Stimulated activated CD4-positive, alpha-beta T cell treated with anti-CD3 and anti-CD28 coated beads, Interleukin-2, amount 100 ng/mL, for 48 hours (primary cell): Measurements from ENCODE around the gene CCR7.

Experiments used
- DNase-seq, 2 donors: peaks; one replicate each; pipeline ENCODE4 v3.0.0-alpha.2; 2020

Gene CCR7

GRCh38 chr17:40564883-40565768 lies at the start of gene CCR7:
CCR7 (minus strand) TSS chr17:40565472; CDS start chr17:40565409, 63 bp downstream.
- peak in 1 of 2 donors; percentile 76 for DNase-seq

- DNase-seq: no peak
Observed at GRCh38 chr17:40614431-40615067, 49.3 kb upstream of the CCR7 start.

GRCh38 chr17:40613467-40614154 lies 48.3 kb upstream of the CCR7 start:
- no peak for DNase-seq

GRCh38 chr17:40612599-40613244 lies 47.5 kb upstream of the CCR7 start:
- no peak for DNase-seq

DNA sequence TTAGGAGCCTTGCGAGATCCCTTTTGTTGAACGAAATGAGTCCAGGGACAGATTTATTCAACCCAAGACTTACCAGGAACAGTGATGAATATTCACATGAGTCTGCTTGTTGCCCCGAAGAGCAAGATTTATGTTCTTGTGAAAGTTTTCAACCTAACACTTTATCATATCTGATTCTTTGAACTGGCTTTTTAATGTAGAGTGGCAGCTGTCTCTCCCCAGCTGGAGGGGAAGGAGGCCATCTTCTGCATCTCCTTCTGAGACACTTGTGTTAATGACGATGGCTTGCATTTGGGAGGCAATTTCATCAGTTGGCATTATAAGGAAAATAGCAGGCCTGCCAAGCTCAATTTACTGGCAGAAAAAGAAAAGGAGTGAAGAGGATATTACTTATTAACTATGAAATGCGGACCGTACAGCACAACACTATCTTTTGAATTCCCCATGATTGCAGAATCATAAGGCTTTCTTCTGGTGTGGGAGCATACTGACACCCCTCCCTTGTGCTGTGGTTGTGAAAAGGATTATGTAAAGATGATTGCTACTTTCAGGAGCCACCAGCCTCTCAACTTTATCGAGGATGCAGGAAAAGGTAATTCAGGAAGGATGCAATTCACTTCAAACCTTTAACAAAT lies 46.7 kb upstream of the CCR7 start:
- DNase-seq: no peak

DNA sequence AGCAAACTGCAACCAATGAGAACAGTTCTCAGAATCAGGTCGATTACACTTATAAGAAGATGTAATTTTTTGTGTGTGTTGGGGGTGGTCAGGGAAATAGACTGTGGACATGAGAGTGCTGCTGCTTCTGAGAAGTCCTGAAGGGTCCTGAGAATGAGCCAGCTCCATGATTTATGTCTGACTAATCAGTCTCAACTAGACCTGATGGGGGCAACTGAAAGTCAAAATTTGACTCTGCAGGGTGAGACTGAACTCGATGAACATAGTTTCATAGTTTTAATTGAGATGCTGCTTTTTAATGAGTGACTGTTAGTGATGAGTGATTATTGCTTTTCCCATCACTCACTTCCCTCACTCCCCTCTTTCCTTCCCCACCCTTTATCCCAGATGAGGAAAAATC lies 45.1 kb upstream of the CCR7 start:
- no peak for DNase-seq

- DNase-seq: no peak
Observed at GRCh38 chr17:40608061-40608581, 42.8 kb upstream of the CCR7 start.

DNA sequence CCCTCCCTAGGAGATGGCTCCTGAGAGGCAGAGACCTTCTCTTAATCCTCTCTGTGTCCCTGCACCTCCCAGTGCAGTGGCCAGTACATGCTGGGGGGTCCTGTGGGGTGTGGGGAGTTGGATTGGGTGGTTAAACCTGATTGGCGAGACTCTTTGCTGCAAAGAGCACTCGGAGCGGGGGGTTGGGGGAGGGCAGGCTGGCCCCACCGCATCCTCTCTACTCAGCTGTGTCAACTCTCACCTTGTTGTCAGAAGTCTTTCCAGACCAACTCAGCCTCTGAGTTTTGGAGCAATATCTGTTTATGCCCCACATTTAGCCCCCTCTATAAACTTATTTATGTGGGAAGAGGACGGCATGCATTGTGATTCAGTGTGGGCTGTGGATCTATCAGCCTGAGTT lies 42.4 kb upstream of the CCR7 start:
- DNase-seq: no peak

- no peak for DNase-seq
Observed at GRCh38 chr17:40606548-40607353, 41.5 kb upstream of the CCR7 start.

GRCh38 chr17:40605306-40605705 lies 40.0 kb upstream of the CCR7 start:
- peak; percentile 53 to 58 for DNase-seq

- DNase-seq: no peak
Observed at GRCh38 chr17:40604327-40605080, 39.2 kb upstream of the CCR7 start.

DNA sequence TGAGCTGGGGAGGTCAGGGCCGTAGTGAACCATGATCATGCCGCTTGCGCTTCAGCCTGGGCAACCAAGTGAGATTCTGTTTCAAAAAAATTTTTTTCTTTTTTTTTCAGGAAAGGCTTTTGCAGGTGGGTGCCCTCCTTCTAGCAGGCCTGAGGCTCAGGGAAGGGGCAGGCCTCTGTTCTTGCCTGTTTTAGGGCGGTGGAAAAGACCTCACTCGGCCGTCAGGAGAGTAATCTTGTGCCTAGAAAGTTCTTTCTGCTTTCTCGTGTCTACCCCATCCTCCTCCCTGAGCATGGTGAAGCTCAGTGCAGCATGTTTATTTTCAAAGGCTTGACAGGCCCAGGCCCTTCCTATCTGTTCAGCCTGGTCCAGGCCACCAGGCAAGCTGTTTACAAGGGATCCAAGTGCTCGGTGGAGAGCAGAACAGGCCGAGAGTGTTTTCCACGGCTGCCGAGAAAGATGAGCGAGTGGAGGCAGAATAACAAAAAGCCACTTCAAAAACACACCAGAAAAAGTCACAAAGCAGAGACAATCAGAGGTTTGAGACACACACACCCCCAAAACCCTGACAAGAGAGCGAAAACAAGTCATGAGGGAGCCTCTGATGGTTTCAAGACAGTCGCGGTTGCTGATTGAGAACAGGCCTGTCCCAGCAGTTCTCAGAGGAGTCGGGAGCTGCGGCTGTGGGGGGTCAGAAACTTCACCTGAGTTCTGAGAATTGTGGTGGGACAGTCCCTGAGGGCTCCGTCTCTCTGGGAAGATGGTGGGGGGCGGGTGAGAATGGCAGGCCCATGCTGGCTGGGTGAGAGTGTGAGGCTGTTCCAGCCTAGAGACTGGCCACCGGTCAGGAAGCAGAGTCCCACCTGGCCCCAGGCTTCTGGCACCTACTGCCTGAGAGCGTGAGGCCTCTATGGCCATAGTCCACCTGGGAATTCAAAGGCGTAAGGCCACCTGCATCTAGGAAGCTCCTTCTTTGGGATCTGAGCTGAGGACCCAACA lies 37.5 kb upstream of the CCR7 start:
- DNase-seq: peak; percentile 60 to 69

GRCh38 chr17:40600486-40601046 lies 35.3 kb upstream of the CCR7 start:
- DNase-seq: no peak

- no peak for DNase-seq
Observed at GRCh38 chr17:40599468-40599763, 34.1 kb upstream of the CCR7 start.

GRCh38 chr17:40598619-40599467 lies 33.6 kb upstream of the CCR7 start:
- DNase-seq: peak; percentile 67 to 71

DNA sequence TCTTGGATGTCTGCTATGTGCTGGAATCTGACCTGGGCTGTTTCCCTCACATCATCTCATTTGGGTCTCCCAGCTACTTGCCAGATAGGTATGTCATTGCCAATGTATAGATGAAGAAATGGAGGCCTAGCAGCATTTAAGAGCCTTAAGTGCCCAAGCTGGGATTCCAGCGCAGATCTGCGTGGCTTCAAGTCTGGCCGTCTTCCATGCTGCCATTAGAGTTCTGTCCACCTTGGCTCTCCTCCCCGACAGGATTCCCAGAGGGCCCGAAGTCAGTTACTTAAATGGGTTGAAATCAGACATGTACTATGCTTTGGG lies 33.0 kb upstream of the CCR7 start:
- DNase-seq: no peak

- DNase-seq: no peak
Observed at GRCh38 chr17:40597556-40598300, 32.5 kb upstream of the CCR7 start.

DNA sequence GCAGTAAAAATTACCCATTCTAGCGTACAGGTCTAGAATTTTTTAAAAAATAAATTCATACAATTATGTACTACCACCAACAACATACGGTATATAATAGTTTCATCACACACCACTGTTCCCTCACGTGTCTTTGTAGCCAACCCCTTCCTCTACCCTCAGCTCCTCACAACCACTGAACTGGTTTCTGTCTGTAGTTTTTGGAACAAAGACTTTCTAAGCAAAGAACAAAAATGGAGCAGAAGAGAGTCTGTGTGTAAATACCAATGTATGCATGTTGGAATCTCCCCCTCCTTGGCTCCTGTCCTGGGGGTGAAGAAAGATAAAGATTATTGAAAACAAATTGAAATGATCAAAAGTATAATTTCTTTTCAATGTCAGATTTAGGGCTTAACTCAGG lies 31.9 kb upstream of the CCR7 start:
- DNase-seq: no peak
